HepG2 (cell line): ENCODE measurements around the gene EFCAB8. TPM values are rescaled to one million over a fixed set of nuclear protein-coding genes. Genes with fewer than 3 reads are reported as not detected.

ENCODE experiments used
- MLXIP ChIP-seq: sonication (generic); formaldehyde crosslinking; IDR thresholded peaks from 2 replicates; pipeline ENCODE4 v1.9.0; 2021; ENCODE audit warnings: missing genetic modification reagents, borderline replicate concordance
- PRDM10 ChIP-seq: sonication (generic); formaldehyde crosslinking; IDR thresholded peaks from 2 replicates; pipeline ENCODE4 v1.4.0; 2020; ENCODE audit warnings: low read depth, missing genetic modification reagents
- SKI ChIP-seq: fragments of 450-650 bp; IDR thresholded peaks from one replicate; pipeline ENCODE4 v1.6.1; 2018; ENCODE audit warnings: mild to moderate bottlenecking; ENCODE audit not compliant: partially characterized antibody
- ZNF235 ChIP-seq: sonication (generic); formaldehyde crosslinking; IDR thresholded peaks from 2 replicates; pipeline ENCODE4 v1.8.1; 2023; ENCODE audit warnings: mild to moderate bottlenecking, missing genetic modification reagents, borderline replicate concordance
- ZNF407 ChIP-seq: sonication (generic); formaldehyde crosslinking; IDR thresholded peaks from one replicate; pipeline ENCODE4 v1.5.1; 2020; ENCODE audit warnings: mild to moderate bottlenecking, missing genetic modification reagents; ENCODE audit errors: not compliant biosample characterization
- polyA plus RNA-seq, 8 experiments: library from polyadenylated mRNA; depleted of rRNA in 3 of 8; stranded (reverse) in 7 of 8; unstranded in 1 of 8; fragments of >200 nt; fragmentation: Illumina TruSeq in 4 of 8; extraction: Trizol in 4 of 8; gene quantifications; 2 replicates each; pipeline versions ENCODE4 v1.2.1 to v1.2.3, GENCODE V29; 2011 to 2016; ENCODE audit warnings: low read depth in 4 of 8, missing spikeins in 1 of 8, mixed read lengths in 1 of 8; ENCODE audit not compliant: insufficient read depth in 1 of 8
- total RNA-seq, 5 experiments: library from RNA; depleted of rRNA; stranded (reverse); fragments of >200 nt; fragmentation: Illumina TruSeq; extraction: Trizol; gene quantifications; 2 replicates each; pipeline ENCODE4 v1.2.3, GENCODE V29; 2016; ENCODE audit warnings: low read depth in 1 of 5
- TF ChIP-seq, protein P1 (sequence below): sonication (generic); formaldehyde crosslinking; IDR thresholded peaks from 2 replicates; pipeline ENCODE4 v1.5.1; 2020; ENCODE audit warnings: missing genetic modification reagents, mild to moderate bottlenecking, borderline replicate concordance

The EFCAB8 gene
- total and polyA plus RNA-seq, 2 of the 13 experiments (the other 11 are each of a cell fraction or from before 2014, with no cell fraction given), result 0.15 to 0.22 TPM

DNA sequence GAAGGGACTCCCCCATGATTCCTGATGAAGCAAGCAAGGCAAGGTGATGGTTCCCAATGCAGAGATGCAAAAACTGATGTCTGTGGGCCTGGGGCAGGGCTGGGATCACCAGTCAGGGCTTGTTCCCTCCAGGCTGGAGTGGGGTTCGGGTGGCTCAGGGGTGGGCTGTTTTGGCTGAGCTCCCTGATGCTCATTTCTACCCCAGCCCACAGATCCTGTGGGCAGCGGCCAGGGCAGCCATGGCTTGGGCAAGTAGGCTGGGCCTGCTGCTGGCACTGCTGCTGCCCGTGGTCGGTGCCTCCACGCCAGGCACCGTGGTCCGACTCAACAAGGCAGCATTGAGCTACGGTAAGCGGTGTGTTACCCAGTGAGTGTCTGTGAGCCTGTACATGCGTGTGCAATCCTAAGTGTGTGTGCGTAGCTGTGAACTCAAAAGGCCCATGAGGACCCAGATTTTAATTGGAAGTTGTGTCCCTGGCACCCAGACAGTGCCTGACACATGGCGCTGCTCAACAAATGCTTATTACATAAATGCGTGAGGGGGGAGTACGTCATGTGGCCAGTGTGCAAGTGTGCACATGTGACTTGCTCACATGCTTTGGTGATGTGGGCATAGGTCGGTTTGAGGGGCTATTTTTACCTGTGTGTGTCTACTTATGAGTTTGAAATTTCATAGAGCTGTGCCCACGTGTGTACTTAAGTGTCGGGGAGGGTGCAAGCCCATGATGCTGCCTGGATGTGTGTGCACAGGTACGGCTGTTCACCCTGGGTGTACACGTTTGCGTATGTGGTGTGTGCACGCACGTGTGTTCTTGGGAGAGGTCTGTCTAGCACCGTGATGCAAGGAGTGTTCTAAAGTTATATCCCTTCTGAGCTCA, 149.9 kb downstream of the EFCAB8 start (continued):
- TF ChIP-seq PRDM10 (CRISPR knock-in tag), result no peak
- 0 out of 2 replicates have a peak, but pooled peaks have one; percentile 12 for TF ChIP-seq ZNF235 (CRISPR knock-in tag)
- TF ChIP-seq SKI, result no peak
- no peak for TF ChIP-seq ZNF407 (CRISPR knock-in tag)
- TF ChIP-seq, protein P1, sequence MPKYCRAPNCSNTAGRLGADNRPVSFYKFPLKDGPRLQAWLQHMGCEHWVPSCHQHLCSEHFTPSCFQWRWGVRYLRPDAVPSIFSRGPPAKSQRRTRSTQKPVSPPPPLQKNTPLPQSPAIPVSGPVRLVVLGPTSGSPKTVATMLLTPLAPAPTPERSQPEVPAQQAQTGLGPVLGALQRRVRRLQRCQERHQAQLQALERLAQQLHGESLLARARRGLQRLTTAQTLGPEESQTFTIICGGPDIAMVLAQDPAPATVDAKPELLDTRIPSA (CRISPR knock-in tag), result no peak
- no peak; the same call in 1 of the 2 replicates for TF ChIP-seq MLXIP (CRISPR knock-in tag)
